Loucy (cell line): ENCODE data around the gene RTF1.
"Not testable (repeated sequence)": the region's sequence is repeated elsewhere in the genome, so short reads cannot be mapped to it uniquely, and the experiment has no call there.

Experiments used
- CTCF ChIP-seq: fragments of 200-600 bp; sonication (generic); conservative IDR thresholded peaks from 2 replicates; pipeline ENCODE4 v1.5.1; 2014; ENCODE audit warnings: mild to moderate bottlenecking, antibody characterized with exemption, low read length
- EZH2phosphoT487 ChIP-seq: fragments of 200-600 bp; IDR thresholded peaks from 2 replicates; pipeline ENCODE4 v1.6.1; 2018; ENCODE audit warnings: antibody characterized with exemption, mild to moderate bottlenecking, moderate library complexity, borderline replicate concordance

DNA sequence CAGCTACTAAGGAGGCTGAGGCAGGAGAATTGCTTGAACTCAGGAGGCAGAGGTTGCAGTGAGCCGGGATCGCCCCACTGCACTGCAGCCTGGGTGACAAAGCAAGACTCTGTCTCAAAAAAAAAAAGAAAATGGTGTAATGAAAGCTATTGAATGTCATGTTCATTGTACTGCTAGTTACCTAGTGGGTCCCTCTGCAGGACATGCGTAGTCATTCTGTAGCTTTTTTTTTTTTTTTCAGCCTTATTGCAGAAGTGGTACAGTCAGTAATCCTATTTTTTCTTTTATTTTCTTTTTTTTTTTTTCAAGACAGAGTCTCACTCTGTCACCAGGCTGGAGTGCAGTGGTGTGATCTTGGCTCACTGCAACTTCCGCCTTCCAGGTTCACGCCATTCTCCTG lies 21.9 kb downstream of the RTF1 start:
- TF ChIP-seq CTCF, EZH2phosphoT487: not testable (repeated sequence)
